ENCODE results near the gene SART3. TPM values are rescaled to one million over a fixed set of nuclear protein-coding genes. Genes with fewer than 3 reads are reported as not detected.

The SART3 gene
- total and polyA plus RNA-seq, 10 donors: 13.1 to 118 (median 64.9) TPM

- H3K9me3 ChIP-seq: no peaks in the 10 kb centered on the region
- H3K27ac ChIP-seq: peak overlapping the region in 6 of 8 donors; percentile 7 to 98 (median 66)
- no peak for TF ChIP-seq POLR2A (IDR thresholded peaks at IDR 0.05)
- no peak for TF ChIP-seq CTCF (IDR thresholded peaks at IDR 0.05 in 8 of 11, conservative IDR thresholded peaks at IDR 0.05 in 3 of 11)
- no peak for TF ChIP-seq POLR2AphosphoS5 (IDR thresholded peaks at IDR 0.05)
- H3K27me3 ChIP-seq (replicated peaks in 1 of 7): no peaks in the 10 kb centered on the region
- intact Hi-C loops (cut with DNase I; ENCODE audit: low total_unique reads): loop anchor here (5.0 to 10.0 kb wide), 3 partner anchors 100 to 530 kb away; partner anchors contain the start of genes ALKBH2 and UNG
- no peak overlapping the region for H3K4me3 ChIP-seq
- H3K4me1 ChIP-seq: peaks cover 56 to 89% (median 74%) of the 10 kb centered on the region in 6 donors
- WGBS, 5 donors: 63 to 83% (median 76%) methylated on average over 3 of the region's 3 CpGs
- peaks cover 4 to 64% (median 58%) of the 10 kb centered on the region in 6 donors for H3K36me3 ChIP-seq
- no peak for DNase-seq
Measured at GRCh38 chr12:108565146-108565545, 4.2 kb upstream of the SART3 start.

DNA sequence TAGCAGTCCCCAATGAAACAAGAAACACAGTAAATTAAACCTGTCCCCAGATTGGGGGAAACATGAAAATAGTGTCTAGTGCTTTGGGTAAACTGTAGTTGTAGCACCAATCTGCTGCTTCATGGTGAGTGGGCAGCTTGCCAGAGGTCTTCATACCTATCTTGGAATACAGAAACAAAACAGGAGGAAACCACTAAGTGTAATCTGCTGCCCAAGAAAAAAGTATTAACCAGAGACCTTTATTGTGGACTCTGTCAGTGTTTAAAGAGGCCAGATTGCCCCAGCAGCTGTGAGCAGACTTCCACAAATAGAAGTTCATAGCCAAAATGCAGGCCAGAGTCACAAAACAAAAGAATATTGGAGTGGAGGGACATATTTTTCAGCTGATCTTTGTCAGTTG, 3.8 kb upstream of the SART3 start:
- Histone ChIP-seq H3K27me3 (replicated peaks in 1 of 7) (no peaks in the 10 kb centered on the region), H3K9me3 (no peaks in the 10 kb centered on the region), H3K36me3 (peaks cover 4 to 59% (median 53%) of the 10 kb centered on the region in 6 donors), H3K4me1 (peaks cover 61 to 89% (median 78%) of the 10 kb centered on the region in 6 donors), H3K27ac (peak overlapping the region in 4 of 8 donors; percentile 6 to 98 (median 24)), H3K4me3 (no peak overlapping the region)
- intact Hi-C loops (cut with DNase I; ENCODE audit: low total_unique reads): loop anchor here (5.0 to 10.0 kb wide), 3 partner anchors 100 to 530 kb away; partner anchors contain the start of genes ALKBH2 and UNG
- TF ChIP-seq POLR2A (IDR thresholded peaks at IDR 0.05): no peak
- no peak for TF ChIP-seq POLR2AphosphoS5 (IDR thresholded peaks at IDR 0.05)
- TF ChIP-seq CTCF (IDR thresholded peaks at IDR 0.05 in 8 of 11, conservative IDR thresholded peaks at IDR 0.05 in 3 of 11): no peak
- DNase-seq: no peak

- H3K36me3 ChIP-seq: peaks cover 4 to 50% (median 44%) of the 10 kb centered on the region in 6 donors
- no peaks in the 10 kb centered on the region for H3K27me3 ChIP-seq (replicated peaks in 1 of 7)
- DNase-seq: no peak
- 0% methylated on average over 1 of the region's 1 CpG for whole genome bisulfite sequencing, 5 donors
- intact Hi-C loops (cut with DNase I; ENCODE audit: low total_unique reads): loop anchor here (2.0 to 10.0 kb wide), 3 partner anchors 55 to 531 kb away; partner anchors contain the start of genes ALKBH2 and UNG
- H3K4me3 ChIP-seq: peak overlapping the region; percentile 67 to 99 (median 92)
- TF ChIP-seq POLR2AphosphoS5 (IDR thresholded peaks at IDR 0.05) (no peak), CTCF (IDR thresholded peaks at IDR 0.05 in 8 of 11, conservative IDR thresholded peaks at IDR 0.05 in 3 of 11) (peak in 3 of 11 experiments; percentile 0 to 8 (median 3))
- H3K27ac ChIP-seq: peak overlapping the region in 6 of 8 donors; percentile 90 to 98 (median 94)
- no peaks in the 10 kb centered on the region for H3K9me3 ChIP-seq
- peaks cover 61 to 89% (median 79%) of the 10 kb centered on the region in 6 donors for H3K4me1 ChIP-seq
Measured at GRCh38 chr12:108563804-108564151, 2.8 kb upstream of the SART3 start.

DNA sequence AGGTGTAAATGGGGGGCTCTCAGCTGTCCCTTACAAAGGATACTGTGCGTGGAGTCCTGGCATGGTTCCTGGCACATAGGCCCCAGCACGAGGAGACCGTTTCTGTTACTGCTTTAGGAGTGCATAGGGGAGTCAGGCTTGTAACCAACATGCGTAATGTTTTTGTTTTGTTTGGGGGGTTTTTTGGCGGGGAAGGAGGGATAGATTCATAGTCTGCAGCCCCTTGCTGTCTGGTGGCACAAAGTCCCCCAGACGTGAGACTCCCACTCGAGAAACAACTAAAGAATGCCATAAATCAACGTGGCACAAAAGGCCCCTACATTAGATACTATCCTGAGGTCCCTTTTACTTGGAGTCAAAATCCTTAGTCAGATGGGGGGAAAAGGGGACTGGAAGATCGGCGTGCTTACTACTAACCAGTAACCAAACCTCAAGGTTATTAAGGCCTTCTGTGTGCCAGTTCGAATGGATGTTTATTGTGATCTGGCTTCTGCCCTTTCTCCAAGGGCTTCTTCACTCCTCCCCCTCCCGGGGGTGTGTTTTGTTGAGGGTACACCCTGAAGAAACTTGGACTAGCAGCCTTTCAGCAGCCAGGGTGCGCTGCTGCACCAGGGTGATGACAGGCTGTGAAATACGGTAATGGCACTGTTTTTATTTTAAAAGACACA, 2.3 kb upstream of the SART3 start:
- H3K36me3 ChIP-seq: peaks cover 4 to 49% (median 40%) of the 10 kb centered on the region in 6 donors
- peaks cover 61 to 89% (median 79%) of the 10 kb centered on the region in 6 donors for H3K4me1 ChIP-seq
- intact Hi-C loops (cut with DNase I; ENCODE audit: low total_unique reads): loop anchor here (2.0 to 10.0 kb wide), 3 partner anchors 56 to 532 kb away; partner anchors contain the start of genes ALKBH2 and UNG

More for the DNA sequence above, 2.3 kb upstream of the SART3 start:
- WGBS, 5 donors: 1% methylated on average over 14 of the region's 14 CpGs
- no peaks in the 10 kb centered on the region for H3K27me3 ChIP-seq (replicated peaks in 1 of 7)
- peak overlapping the region; percentile 67 to 99 (median 92) for H3K4me3 ChIP-seq
- peak; percentile 94 for DNase-seq
- H3K27ac ChIP-seq: peak overlapping the region; percentile 90 to 98 (median 94)
- H3K9me3 ChIP-seq: no peaks in the 10 kb centered on the region
- TF ChIP-seq CTCF (IDR thresholded peaks at IDR 0.05 in 8 of 11, conservative IDR thresholded peaks at IDR 0.05 in 3 of 11): peak; percentile 79 to 94 (median 90)
- peak in 1 of 3 donors; percentile 22 for TF ChIP-seq POLR2A (IDR thresholded peaks at IDR 0.05)
- TF ChIP-seq POLR2AphosphoS5 (IDR thresholded peaks at IDR 0.05): peak in 2 of 3 donors; percentile 37 to 75
